CD4-positive, alpha-beta memory T cell (primary cell): Measurements from ENCODE around the gene MAML2. TPM values are rescaled to one million over a fixed set of nuclear protein-coding genes. Genes with fewer than 3 reads are reported as not detected.

Experiments
- CTCF ChIA-PET: fragments of 350-600 bp; sonication (Branson Sonifier 250); formaldehyde crosslinking; loops from one replicate; lab custom pipeline; 2021; ENCODE audit warnings: inconsistent platforms; ENCODE audit not compliant: partially characterized antibody; lab: Charles Lee
- POLR2A ChIA-PET: fragments of 350-600 bp; sonication (Branson Sonifier 250); formaldehyde crosslinking; loops from one replicate; lab custom pipeline; 2021; ENCODE audit not compliant: partially characterized antibody; lab: Charles Lee
- DNase-seq, 5 donors: peaks; one replicate each; pipeline versions ENCODE4 v3.0.0 to v3.0.0-alpha.2; 2020 to 2022; ENCODE audit warnings: mixed read lengths in 1 of 5
- H3K27ac ChIP-seq: one replicate; pipeline ENCODE4 v1.7.0; 2013; ENCODE audit warnings: low read depth, low read length
- H3K27me3 ChIP-seq: 2 replicates; pipeline ENCODE4 v1.7.0; 2013; ENCODE audit warnings: mild to moderate bottlenecking, low read length, moderate library complexity; ENCODE audit not compliant: insufficient read depth
- H3K36me3 ChIP-seq: 2 replicates; pipeline ENCODE4 v1.7.0; 2013; ENCODE audit warnings: mild to moderate bottlenecking, low read length, moderate library complexity; ENCODE audit not compliant: insufficient read depth
- H3K4me1 ChIP-seq: 2 replicates; pipeline ENCODE4 v1.7.0; 2013; ENCODE audit warnings: mild to moderate bottlenecking, low read length, moderate library complexity; ENCODE audit not compliant: insufficient read depth
- H3K4me3 ChIP-seq, 2 donors: one replicate each; pipeline ENCODE4 v1.7.0; 2013; ENCODE audit warnings: low read length in 2 of 2, mild to moderate bottlenecking in 1 of 2
- H3K9me3 ChIP-seq, 2 donors: one replicate each; pipeline ENCODE4 v1.7.0; 2013; ENCODE audit warnings: low read length in 2 of 2, control low read depth in 1 of 2; ENCODE audit not compliant: control insufficient read depth in 1 of 2
- H3K27ac Mint-ChIP-seq, 7 donors: one replicate each; pipeline ENCODE4 v1.8.0; 2020 to 2021; ENCODE audit warnings: mixed read lengths in 7 of 7, mild to moderate bottlenecking in 6 of 7, inconsistent platforms in 3 of 7, moderate library complexity in 3 of 7
- H3K27me3 Mint-ChIP-seq, 2 donors: one replicate each; pipeline ENCODE4 v1.8.0; 2020 to 2021; ENCODE audit warnings: mixed read lengths in 2 of 2
- H3K36me3 Mint-ChIP-seq, 2 donors: one replicate each; pipeline ENCODE4 v1.8.0; 2020 to 2021; ENCODE audit warnings: mixed read lengths in 2 of 2, inconsistent platforms in 1 of 2, mild to moderate bottlenecking in 1 of 2
- H3K4me1 Mint-ChIP-seq, 4 donors: one replicate each; pipeline ENCODE4 v1.8.0; 2020 to 2021; ENCODE audit warnings: mixed read lengths in 4 of 4, mild to moderate bottlenecking in 1 of 4
- H3K4me3 Mint-ChIP-seq, 8 donors: one replicate each; pipeline ENCODE4 v1.8.0; 2020 to 2021; ENCODE audit warnings: mixed read lengths in 8 of 8, mild to moderate bottlenecking in 7 of 8, moderate library complexity in 6 of 8, inconsistent platforms in 3 of 8
- H3K9me3 Mint-ChIP-seq, 8 donors: one replicate each; pipeline ENCODE4 v1.8.0; 2020 to 2021; ENCODE audit warnings: mixed read lengths in 8 of 8, mild to moderate bottlenecking in 5 of 8, inconsistent platforms in 3 of 8, moderate library complexity in 1 of 8
- intact Hi-C: fragments of 100-400 bp; cut with micrococcal nuclease; formaldehyde crosslinking; loops from one replicate; pipeline ENCODE4 v1.15.1; 2023
- polyA plus RNA-seq, 2 donors: library from polyadenylated mRNA; unstranded; fragments of 300-500 nt; fragmentation: Illumina TruSeq; gene quantifications; one replicate each; pipeline ENCODE4 v1.2.3, GENCODE V29; 2021
- total RNA-seq, 2 experiments: library from RNA; stranded (reverse); gene quantifications; one replicate each; pipeline ENCODE4 v1.2.3, GENCODE V29; 2021

Gene MAML2
- total and polyA plus RNA-seq, 4 experiments from 2014 or later: 1.6 to 38.3 (median 25.5) TPM

DNA sequence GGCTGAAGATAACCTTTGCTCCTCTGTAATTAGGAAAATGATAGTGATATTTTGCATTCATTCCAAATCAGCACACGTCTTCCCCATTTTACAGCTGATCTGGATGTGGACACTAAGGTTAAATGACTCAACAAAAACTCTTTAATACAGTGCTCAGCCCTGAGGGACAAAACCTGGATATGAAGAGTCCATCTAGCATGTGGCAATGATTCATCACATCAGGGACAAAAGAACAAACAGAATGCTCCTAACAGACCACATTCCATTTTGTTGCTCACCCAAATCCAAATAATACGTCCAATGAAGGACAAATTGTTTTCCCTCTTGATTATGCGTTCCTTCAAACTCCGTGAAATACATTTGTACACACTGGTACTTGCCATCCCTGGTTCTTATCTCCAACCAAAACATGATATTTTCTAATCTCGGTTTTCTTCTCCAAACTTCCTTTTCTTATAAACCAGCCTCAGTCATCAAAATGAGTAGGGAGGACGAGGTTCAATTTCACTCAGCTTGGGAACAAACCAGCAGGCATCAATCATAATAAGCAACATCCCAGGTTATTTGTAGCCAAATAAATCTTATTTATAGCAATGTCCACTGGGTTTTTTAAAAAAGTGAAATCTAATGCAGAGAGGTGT, 365.3 kb downstream of the MAML2 start:
- no peak overlapping the region for H3K27ac ChIP-seq
- Mint-ChIP-seq H3K4me1 (no peaks in the 10 kb centered on the region), H3K36me3 (peaks cover 51 to 55% of the 10 kb centered on the region in 2 donors), H3K9me3 (no peaks in the 10 kb centered on the region), H3K4me3 (no peak overlapping the region), H3K27me3 (no peaks in the 10 kb centered on the region), H3K27ac (no peak overlapping the region)
- no peaks in the 10 kb centered on the region for H3K27me3 ChIP-seq
- H3K4me3 ChIP-seq: no peak overlapping the region
- POLR2A ChIA-PET: no interaction called here
- H3K9me3 ChIP-seq: no peaks in the 10 kb centered on the region
- peaks cover 22% of the 10 kb centered on the region for H3K36me3 ChIP-seq
- intact Hi-C loops: no loop called here
- CTCF ChIA-PET: no interaction called here
- H3K4me1 ChIP-seq: no peaks in the 10 kb centered on the region
- no peak for DNase-seq

DNA sequence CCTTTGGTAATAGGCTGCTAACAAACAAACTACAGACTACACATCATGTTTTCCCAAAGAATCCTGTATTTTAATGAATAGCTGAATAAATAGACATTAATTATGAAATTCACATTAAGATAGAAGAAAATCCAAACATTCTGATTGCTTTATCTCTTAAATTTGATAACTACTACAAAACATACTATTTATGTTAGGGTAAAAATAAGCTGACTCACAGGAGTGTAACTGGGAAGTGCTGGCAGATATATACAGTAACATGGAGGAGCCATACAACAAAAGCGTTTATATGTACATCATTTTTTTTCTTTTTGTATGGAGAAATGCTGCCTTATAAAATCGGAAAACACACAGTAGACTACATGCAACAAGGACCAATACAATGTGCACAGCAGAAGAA, 366.4 kb downstream of the MAML2 start:
- no peaks in the 10 kb centered on the region for H3K9me3 ChIP-seq
- Mint-ChIP-seq H3K4me3 (no peak overlapping the region), H3K27ac (no peak overlapping the region), H3K36me3 (peaks cover 44 to 51% of the 10 kb centered on the region in 2 donors), H3K27me3 (no peaks in the 10 kb centered on the region), H3K4me1 (no peaks in the 10 kb centered on the region), H3K9me3 (no peaks in the 10 kb centered on the region)
- H3K4me3 ChIP-seq: no peak overlapping the region
- H3K36me3 ChIP-seq: peaks cover 19% of the 10 kb centered on the region
- no peak overlapping the region for H3K27ac ChIP-seq
- CTCF ChIA-PET: interaction anchor here (1.0 to 1.2 kb wide), 2 partner anchors 9 to 10 kb away, joined by 3 to 4 read pairs; no protein-coding TSS in a partner anchor
- H3K4me1 ChIP-seq: no peaks in the 10 kb centered on the region
- POLR2A ChIA-PET: no interaction called here
- no peaks in the 10 kb centered on the region for H3K27me3 ChIP-seq
- no peak for DNase-seq
- intact Hi-C loops: no loop called here

DNA sequence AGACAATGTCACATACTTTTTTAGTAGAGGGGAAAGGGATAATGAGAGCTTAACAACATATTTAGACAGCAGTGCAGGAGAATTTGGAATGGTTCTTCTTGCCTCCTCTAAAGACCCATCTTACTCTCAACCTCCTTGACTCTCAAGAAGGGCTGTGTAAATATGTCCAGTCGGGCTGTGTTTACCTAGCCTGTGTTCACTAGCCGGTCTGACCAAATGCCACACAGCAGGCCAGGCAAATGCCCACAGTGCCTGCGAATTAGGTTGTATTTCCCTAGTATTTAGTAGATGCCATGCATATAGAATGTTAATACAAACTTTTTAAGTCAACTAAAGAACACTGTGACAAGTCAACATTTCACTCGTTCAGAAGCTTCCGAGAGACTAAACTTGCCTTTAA, 367.7 kb downstream of the MAML2 start:
- no peaks in the 10 kb centered on the region for H3K27me3 Mint-ChIP-seq
- peaks cover 14% of the 10 kb centered on the region for H3K36me3 ChIP-seq
- no peaks in the 10 kb centered on the region for H3K9me3 ChIP-seq
- H3K36me3 Mint-ChIP-seq: peaks cover 32 to 39% of the 10 kb centered on the region in 2 donors
- H3K9me3 Mint-ChIP-seq: peaks cover 0 to 2% (median 0%) of the 10 kb centered on the region in 8 donors
- no peaks in the 10 kb centered on the region for H3K27me3 ChIP-seq
- H3K27ac ChIP-seq: no peak overlapping the region
- no peak overlapping the region for H3K4me3 ChIP-seq
- H3K4me1 ChIP-seq: no peaks in the 10 kb centered on the region
- H3K27ac Mint-ChIP-seq: no peak overlapping the region
- no peak for DNase-seq
- no peaks in the 10 kb centered on the region for H3K4me1 Mint-ChIP-seq
- POLR2A ChIA-PET: interaction anchor here (1.4 kb wide), 1 partner anchor 39 kb away, joined by 3 read pairs; no protein-coding TSS in a partner anchor
- intact Hi-C loops: no loop called here
- CTCF ChIA-PET: no interaction called here
- no peak overlapping the region for H3K4me3 Mint-ChIP-seq

DNA sequence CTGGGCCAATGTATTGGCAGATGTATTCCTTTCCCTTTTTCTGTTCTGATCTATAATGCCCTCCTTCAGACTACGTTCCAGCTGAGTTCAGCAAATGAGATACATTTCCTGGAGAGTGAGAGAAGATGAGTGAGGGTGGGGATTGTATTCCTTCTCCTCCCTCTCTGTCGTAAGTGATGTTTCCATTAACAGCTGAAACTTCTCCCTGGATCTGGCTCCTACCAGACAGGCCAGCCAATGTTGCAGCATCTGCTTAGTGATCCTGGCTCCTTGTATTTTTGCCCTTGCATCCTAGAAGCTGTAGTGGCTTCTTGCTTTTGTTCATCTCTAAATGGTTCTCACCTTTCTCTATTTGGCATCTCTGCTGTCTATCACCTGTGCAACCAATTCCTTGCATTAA, 370.9 kb downstream of the MAML2 start:
- H3K27me3 ChIP-seq: no peaks in the 10 kb centered on the region
- no peak overlapping the region for H3K27ac ChIP-seq
- Mint-ChIP-seq H3K4me1 (no peaks in the 10 kb centered on the region), H3K4me3 (no peak overlapping the region), H3K36me3 (peaks cover 2 to 11% of the 10 kb centered on the region in 2 donors), H3K27ac (peak overlapping the region in 1 of 7 donors; percentile 33), H3K9me3 (peaks cover 0 to 11% (median under 1%) of the 10 kb centered on the region in 8 donors), H3K27me3 (no peaks in the 10 kb centered on the region)
- intact Hi-C loops: no loop called here
- H3K36me3 ChIP-seq: no peaks in the 10 kb centered on the region
- H3K9me3 ChIP-seq: no peaks in the 10 kb centered on the region
- ChIA-PET POLR2A (no interaction called here), CTCF (interaction anchor here (1.0 kb wide), 1 partner anchor 84 kb away, joined by 3 read pairs; no protein-coding TSS in a partner anchor)
- no peaks in the 10 kb centered on the region for H3K4me1 ChIP-seq
- no peak overlapping the region for H3K4me3 ChIP-seq
- DNase-seq: no peak

DNA sequence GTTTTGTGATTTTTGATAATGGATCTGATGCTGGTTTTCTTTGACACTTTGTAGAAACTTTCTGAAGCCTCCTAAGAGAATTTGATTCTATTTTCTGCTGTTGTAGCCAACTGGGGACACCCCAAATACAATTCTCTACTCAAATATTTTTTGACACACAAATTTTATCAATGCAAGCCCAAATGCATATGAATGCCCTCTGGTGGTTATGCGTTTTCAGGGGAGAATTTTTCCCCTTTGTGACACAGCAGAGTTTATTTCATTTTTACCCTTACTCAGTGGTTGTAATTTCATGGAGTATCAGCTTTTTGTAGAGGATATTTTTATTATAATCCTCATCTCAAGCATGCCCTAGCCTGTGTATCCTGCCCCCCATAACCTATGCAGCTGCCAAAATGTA, 374.4 kb downstream of the MAML2 start:
- H3K27me3 ChIP-seq: no peaks in the 10 kb centered on the region
- no peaks in the 10 kb centered on the region for H3K4me1 Mint-ChIP-seq
- H3K4me1 ChIP-seq: no peaks in the 10 kb centered on the region
- ChIA-PET CTCF (interaction anchor here (1.0 kb wide), 2 partner anchors 27 to 133 kb away, joined by 3 read pairs; no protein-coding TSS in a partner anchor), POLR2A (no interaction called here)
- no peaks in the 10 kb centered on the region for H3K36me3 Mint-ChIP-seq
- H3K27ac Mint-ChIP-seq: no peak overlapping the region
- peaks cover 0 to 11% (median under 1%) of the 10 kb centered on the region in 8 donors for H3K9me3 Mint-ChIP-seq
- H3K9me3 ChIP-seq: no peaks in the 10 kb centered on the region
- no peak overlapping the region for H3K4me3 Mint-ChIP-seq
- intact Hi-C loops: no loop called here
- no peak overlapping the region for H3K4me3 ChIP-seq
- DNase-seq: no peak
- H3K27me3 Mint-ChIP-seq: no peaks in the 10 kb centered on the region
- no peak overlapping the region for H3K27ac ChIP-seq
- no peaks in the 10 kb centered on the region for H3K36me3 ChIP-seq

DNA sequence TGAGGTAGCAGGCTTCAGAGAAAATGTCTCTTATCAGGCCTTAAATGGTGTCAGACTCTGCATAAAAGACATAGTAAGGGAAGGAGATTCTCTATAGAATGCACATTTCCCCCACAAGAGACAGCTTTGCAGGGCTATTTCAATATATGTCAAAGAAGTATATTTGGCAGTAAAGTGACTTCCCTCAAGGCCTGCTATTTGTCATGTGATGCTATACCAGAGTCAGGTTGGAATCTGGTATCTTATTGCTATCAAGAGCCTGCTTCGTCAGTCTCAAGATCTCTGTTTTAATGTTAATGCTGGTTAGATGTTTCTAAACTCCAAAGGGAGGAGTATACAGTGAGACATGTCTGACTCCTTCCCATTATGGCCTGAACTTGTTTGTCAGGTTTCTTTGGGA, 378.7 kb downstream of the MAML2 start:
- H3K27ac Mint-ChIP-seq: no peak overlapping the region
- H3K4me3 ChIP-seq: no peak overlapping the region
- H3K9me3 ChIP-seq: no peaks in the 10 kb centered on the region
- ChIA-PET POLR2A (no interaction called here), CTCF (no interaction called here)
- H3K4me3 Mint-ChIP-seq: no peak overlapping the region
- H3K27ac ChIP-seq: no peak overlapping the region
- H3K36me3 ChIP-seq: no peaks in the 10 kb centered on the region
- no peaks in the 10 kb centered on the region for H3K27me3 Mint-ChIP-seq
- no peak for DNase-seq
- H3K4me1 Mint-ChIP-seq: no peaks in the 10 kb centered on the region
- no peaks in the 10 kb centered on the region for H3K4me1 ChIP-seq
- no peaks in the 10 kb centered on the region for H3K27me3 ChIP-seq
- H3K36me3 Mint-ChIP-seq: no peaks in the 10 kb centered on the region
- peaks cover 0 to 7% (median 0%) of the 10 kb centered on the region in 8 donors for H3K9me3 Mint-ChIP-seq
- intact Hi-C loops: no loop called here

DNA sequence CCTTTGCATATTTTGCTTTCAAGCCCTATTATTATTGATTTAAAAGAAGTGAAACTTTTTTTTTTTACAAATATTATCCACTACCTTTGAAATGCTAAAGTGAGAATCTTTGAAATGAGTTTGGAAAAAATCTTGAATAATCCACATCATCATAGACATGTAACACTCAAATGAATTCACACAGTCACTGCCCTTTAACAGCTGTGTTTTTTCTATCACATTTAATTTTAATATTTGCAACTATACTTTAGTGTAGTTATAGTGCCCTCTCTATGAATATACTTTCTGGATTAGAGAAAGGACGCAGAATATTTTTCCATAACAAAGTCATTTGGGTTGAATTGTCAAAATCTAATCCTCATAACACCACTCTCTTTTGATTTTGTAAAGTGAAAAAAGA, 381.2 kb downstream of the MAML2 start:
- Histone ChIP-seq H3K27me3 (no peaks in the 10 kb centered on the region), H3K9me3 (no peaks in the 10 kb centered on the region), H3K36me3 (no peaks in the 10 kb centered on the region), H3K4me1 (no peaks in the 10 kb centered on the region), H3K27ac (no peak overlapping the region), H3K4me3 (no peak overlapping the region)
- ChIA-PET CTCF (no interaction called here), POLR2A (no interaction called here)
- Mint-ChIP-seq H3K4me1 (no peaks in the 10 kb centered on the region), H3K27ac (no peak overlapping the region), H3K36me3 (no peaks in the 10 kb centered on the region), H3K9me3 (no peaks in the 10 kb centered on the region), H3K4me3 (no peak overlapping the region), H3K27me3 (no peaks in the 10 kb centered on the region)
- intact Hi-C loops: no loop called here
- no peak for DNase-seq
